Middle frontal gyrus (tissue), 1 donor: ENCODE measurements around the gene ONECUT3.
"Not testable (repeated sequence)": the region's sequence is repeated elsewhere in the genome, so short reads cannot be mapped to it uniquely, and the experiment has no call there.

Experiments
- DNase-seq: peaks from one replicate; pipeline ENCODE4 v3.0.0-alpha.2; 2015; ENCODE audit warnings: low spot score; ENCODE audit errors: extremely low spot score

ONECUT3 gene

DNA sequence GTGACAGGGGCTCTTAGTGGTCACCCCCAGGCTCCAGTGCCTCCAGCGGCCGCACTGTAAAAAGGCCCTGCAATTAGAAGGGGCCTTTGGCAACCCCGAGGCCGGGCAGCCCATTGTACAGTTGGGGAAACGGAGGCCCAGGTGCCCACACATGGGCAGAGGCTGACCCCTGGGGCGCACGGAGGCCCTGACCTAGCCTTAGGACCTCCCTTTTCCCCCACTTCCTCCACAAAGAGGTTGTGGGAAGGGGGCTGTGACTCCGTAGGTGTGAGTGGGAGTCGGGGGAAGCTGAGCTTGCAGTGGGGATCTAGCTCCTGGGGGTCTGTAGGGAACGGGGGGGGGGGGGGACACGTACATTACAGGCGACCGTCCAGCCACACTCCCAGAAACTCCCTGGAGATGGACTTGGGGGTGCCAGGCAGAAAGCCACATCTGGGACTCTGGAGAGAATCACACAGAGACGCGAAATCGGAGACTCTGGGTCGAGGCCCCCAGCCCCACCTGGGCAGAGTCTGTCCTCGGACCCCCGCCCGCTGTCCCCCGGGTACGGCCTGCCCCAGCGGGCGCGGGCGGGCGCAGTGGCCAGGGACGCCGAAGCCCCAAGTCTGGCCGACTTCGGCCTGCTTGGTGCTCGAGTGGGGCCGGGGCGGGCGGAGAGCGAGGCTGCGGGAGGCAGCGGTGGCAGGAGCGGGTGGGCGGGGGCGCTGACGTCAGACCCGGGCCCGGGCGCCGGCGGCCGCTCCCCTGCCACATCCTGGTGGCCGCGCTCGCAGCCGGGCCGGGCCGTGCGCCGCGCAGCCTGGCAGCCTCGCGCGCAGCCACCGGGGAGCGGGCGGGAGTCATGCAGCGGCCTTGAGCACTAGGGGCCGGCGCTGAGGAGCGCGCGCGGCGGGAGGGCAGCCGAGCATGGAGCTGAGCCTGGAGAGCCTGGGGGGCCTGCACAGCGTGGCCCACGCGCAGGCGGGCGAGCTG is at the start of gene ONECUT3:
Gene ONECUT3, plus strand, starts transcription at position 750 of the 972 bp plus-strand sequence. Its CDS starts 157 bp downstream, at position 907.
- no peak for DNase-seq

DNA sequence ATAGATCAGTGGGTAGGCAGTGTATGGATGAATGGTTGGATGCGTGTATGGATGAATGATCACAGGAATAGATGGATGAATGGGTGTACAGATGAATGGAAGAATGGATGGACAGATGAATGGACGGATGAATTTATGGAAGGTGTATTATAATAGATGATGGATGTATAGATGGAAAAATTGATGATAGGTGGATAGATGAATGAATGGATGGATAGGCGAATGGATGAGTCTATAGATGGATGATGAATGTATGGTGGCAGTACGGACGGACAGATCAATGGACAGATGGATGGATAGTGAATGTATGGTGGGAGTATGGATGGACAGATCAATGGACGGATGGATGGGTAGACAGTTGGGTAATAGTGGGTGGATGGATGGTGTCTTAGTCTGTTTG is 49.0 kb upstream of the ONECUT3 start:
- no peak for DNase-seq

DNA sequence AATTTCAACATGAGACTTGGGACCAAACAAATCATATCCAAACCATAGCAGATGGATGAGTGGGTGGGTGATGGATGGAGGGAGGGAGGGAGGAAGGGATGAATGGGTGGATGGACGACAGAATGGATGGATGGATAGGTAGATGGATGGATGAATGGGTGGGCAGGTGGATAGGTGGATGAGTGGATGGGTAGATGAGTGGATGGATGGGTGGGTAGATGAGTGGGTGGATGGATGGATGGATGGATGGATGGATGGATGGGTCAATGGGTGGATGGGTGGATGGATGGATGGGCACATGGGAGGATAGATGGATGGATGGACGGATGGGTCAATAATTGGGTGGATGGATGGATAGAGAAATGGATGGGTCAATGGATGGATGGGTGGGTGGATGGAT is 47.9 kb upstream of the ONECUT3 start:
- DNase-seq, result no peak

DNA sequence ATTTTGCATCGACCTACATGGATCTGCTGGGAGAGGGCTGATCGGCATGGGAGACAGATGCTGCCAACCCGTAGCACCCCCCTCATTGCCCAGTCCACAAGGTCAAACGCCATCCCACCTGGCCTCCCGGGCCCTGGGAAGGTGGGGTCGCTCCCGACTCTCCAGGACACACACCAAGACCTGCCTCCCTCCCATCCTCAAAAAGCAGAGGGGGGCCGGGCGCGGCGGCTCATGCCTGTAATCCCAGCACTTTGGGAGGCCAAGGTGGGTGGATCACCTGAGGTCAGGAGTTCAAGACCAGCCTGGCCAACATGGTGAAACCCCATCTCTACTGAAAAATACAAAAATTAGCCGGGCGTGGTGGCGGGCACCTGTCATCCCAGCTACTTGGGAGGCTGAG is 46.7 kb upstream of the ONECUT3 start:
- DNase-seq, result not testable (repeated sequence)

DNA sequence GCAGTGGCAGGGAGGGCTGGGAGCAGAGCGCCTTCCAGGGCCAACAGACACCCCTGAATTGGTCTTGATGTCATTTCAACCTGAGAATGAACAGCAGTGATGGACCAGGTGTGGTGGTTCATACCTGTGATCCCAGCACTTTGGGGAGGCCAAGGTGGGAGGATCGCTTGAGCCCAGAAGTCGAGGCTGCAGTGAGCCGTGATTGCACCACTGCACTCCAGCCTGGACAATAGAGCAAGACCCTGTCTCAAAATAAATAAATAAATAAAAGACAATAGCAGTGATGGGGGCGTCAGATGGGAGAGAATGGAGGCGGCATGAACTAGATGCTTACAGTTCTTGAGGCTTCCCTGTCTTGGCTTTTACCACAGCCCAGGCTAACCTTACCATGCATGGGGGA is 46.1 kb upstream of the ONECUT3 start:
- no peak for DNase-seq

DNA sequence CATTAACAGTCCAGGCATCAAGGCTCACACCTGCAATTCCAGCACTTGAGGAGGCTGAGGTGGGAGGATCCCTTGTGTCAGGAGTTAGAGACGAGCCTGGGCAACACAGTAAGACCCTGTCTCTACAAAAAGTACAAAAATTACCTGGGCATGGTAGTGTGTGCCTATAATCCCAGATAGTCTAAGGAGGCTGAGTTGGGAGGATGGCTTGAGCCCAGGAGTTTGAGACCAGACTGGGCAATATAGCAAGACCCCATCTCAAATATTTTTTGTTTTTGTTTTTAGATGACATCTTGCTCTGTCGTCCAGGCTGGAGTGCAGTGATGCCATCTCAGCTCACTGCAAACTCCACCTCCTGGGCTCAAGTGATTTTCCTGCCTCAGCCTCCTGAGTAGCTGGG is 40.1 kb upstream of the ONECUT3 start:
- DNase-seq, result no peak

DNA sequence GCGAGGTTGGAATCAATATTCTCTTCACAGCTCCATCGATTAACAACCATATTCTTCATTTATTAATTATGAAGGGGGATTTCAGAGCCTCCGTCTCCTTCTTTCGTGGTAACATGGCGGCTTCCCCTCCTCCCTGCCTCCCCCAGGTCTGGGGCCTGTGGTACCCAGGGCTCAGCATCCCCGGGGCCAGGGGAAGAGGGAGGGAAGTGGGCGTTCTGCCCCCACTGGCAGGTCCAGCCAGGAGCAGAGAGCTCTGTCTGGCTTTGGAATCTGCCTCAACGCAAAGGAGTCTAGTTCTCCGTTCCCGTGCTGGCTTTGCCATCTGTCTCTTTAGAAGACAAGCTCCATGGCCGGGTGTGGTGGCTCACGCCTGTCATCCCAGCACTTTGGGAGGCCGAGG is 37.8 kb upstream of the ONECUT3 start:
- no peak for DNase-seq

DNA sequence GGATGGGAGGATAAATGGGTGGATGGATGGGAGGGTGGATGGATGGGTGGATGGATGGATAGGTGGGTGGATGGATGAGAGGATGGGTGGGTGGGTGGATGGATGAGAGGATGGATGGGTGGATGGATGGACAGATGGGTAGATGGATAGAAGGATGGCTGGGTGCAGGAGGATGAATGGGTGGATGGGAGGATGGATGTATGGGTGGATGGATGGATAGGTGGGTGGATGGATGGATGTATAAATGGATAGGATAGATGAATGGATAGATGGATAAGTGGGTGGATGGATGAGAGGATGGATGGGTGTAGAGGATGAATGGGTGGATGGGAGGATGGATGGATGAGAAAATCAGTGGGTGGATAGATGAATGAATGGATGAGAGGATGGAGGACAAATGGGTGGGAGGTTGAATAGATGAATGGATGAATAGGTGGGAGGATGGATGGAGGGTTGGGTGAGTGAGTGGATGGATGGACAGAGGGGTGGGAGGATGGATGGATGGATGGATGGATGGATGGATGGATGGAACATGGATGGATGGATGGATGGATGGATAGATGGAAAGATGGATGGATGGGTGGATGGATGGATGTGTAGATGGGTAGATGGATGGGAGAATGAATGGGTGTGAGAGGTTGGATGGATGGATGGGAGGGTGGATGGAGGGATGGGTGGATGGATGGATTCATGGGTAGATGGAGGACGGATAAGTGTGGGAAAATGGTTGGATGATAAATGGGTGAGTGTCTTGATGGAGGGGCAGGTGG is 35.9 kb upstream of the ONECUT3 start:
- no peak for DNase-seq

DNA sequence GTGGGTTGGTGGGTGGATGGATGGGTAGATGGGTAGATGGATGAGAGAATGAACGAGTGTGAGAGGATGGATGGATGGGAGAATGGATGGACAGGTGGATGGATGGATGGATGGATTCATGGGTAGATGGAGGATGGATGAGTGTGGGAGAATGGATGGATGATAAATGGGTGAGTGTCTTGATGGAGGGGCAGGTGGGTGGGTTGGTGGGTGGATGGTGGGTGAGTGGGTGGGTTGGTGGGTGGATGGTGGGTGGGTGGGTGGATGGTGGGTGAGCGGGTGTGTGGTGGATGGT is 35.4 kb upstream of the ONECUT3 start:
- DNase-seq, result no peak

DNA sequence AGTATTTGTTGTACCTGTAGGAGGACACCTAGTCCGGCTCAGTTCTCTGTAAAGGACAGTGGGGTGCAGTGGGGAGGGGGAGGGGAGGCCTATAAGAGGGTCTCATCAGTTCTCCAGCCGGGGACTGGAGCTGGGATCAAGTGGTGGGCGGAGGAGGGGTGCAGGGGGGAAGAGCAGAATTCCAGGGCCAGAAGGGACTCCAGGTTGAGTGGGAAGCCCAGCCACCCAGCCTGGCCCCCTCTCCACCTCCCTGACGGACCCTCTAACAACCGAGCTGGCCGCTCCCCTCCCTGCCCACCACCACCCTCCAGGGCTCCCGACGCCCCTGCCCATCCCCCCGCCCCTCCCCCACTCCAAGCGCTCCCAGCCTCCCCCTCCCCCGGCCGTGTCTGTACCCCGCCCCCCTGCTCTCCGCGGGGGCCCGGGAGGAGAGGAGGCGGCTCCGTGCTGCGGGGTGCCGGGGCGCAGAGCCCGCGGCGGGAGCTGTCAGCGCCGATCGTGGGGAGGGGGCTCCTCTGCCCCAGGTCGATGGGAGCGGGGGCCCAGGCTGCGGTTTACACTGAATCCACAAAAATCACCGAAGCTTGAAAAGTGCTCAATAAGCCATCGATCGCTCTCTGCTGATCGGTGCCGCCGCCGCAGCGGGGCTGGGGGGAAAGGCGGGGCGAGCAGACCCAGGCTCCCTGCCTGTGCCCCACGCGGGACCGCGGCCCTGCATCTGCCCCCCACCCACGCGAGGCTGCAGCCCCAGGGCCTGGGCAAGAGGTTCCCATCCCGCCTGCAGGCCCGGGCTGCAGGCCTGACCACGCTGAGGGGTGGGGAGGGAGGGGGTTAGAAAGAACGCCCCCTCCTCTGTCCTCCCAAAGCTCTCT is 34.6 kb upstream of the ONECUT3 start:
- no peak for DNase-seq

DNA sequence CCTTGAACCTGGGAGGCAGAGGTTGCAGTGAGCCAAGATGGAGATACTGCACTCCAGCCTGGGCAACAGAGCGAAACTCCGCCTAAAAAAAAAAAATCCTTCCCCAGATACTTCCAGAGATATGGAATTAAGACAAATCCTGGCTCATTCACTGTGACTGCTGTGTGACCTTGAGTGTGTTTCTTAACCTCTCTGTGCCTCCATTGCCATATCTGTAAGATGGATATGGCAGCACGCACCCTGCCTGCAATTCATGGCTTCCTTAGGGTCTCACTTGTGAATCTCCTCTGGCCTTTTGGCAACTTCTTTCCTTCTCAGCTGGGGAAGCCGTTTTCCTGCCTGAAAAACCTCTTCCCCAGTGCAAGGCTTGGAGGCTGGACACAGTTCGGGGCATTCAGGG is 33.8 kb upstream of the ONECUT3 start:
- no peak for DNase-seq

DNA sequence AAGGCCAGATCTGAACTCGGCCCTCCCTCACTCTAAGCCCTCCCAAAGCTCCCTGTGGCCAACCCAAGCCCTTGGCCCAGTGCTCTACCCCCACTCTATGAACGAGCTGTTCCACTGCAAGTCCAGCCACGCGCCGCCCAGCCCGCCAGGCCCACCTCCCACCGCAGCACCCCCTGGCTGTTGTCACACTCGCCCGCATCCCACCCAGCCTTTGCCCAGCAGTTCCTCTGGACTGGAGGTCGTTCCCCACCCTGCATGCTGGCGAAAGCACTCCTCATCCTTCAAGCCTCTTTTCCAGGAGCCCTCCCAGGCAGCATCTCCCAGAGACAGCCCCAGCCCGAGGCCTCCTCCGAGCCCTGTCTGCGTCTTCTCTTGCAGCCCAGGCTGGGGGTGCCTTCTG is 33.1 kb upstream of the ONECUT3 start:
- no peak for DNase-seq

DNA sequence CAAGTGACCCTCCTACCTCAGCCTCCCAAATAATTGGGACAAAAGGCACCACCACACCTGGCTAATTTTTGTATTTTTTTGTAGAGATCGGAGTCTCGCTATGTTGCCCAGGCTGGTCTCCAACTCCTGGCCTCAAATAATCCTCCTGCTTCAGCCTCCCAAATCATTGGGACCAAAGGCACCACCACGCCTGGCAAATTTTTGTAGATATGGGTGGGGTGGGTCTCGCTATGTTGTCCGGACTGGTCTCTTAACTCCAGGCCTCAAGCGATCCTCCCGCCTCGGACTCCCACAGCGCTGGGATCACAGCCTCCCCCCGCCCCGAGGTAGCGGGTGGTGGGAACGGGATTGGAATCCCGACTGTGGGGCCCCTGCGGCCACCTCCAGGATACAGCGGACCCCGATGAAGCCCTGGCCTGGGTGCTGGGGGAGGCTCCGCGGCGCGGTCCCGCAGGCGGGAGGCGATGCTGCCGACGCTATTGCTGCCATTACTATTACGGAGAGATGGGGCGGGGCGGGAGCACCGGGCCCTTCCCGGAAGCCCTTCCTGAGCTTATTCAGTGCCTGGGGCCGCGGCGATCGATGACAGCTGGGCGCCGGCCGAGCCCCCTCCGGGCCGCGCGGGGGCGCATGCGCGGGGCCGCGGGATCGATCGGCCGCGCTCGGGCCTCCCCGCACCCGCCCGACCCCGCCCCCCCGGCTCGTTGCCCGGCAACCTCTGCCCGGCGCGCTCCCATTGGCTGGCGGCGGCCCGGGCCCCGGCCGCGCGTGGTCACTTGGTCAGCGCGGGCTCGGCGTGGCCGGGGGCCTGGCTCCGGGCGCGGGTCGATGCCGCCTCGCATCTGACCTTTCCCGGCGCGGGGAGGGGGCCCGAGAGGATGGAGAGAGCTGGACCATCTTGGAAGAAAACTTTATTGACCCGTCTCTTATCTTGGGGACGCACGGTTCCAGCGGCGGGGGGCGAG is 27.9 kb upstream of the ONECUT3 start:
- peak; percentile 23 for DNase-seq

DNA sequence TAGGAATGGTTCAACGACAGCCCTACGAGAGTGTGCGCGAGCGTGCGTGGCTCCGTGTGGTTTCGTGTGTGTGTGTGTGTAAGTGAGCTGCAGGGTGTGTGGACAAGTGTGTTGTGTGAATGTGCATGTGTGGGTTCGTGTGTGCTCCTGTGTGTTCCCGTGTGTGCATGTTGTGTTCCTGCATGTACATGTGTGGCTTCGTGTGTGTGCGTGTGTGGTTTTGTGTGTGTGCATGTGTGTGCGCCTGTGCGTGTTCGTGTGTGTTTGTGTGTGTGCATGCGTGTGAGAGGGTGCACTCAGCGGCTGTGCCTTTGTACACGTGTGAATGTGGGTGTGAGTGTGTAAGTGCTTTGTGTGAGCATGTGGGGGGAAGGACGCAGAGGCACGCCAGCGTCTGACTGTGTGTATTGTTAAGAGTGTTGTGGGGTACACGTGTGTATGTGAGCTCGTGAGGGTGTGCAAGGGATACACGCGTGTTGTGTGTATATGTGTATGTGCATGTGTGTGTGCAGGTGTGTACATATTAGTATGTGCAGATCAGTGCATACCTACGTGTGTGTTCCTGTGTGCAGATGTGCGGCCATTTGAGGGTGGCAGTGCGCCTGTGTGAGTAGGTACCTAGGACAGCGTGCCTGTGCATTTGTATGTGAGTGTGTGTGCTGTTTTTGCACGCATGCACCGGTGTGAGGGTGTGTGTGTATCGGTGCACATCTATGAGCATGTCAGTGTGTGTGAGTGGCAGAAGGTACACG is 24.3 kb upstream of the ONECUT3 start:
- DNase-seq, result no peak

DNA sequence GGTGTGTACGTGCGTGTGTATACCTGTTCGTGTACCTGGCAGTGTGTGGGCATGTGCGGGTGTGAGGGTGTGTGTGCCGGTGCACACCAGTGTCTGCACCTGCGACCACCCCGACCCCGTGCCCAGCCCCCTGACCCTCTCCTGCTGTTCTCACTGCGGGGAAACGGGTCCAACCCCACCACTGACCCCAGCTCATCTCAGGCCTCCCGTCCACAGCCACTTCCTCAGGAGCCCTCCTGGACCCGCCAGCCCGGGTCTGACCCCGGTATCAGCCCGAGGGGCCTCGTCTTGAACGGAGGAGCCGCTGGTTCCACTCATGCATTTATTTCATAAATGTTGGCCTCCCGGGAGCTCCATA is 23.8 kb upstream of the ONECUT3 start:
- DNase-seq, result no peak

DNA sequence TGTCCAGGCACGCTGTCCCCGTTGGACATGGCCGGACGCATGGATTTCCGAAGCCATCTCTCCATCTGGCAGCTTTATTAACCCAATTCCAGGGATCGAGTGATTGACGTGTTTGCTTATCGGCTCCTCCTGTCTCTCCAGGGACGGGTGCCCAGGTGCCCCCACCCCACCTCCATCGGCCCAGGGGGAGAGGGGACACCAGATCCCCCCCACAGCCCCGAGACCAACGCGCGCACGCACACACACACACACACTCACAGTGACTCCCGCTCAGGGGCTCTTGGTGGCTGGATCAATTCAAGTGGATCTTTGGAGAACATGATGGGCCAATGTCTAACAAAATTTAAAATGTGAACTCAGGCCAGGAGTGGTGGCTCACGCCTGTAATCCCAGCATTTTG is 23.1 kb upstream of the ONECUT3 start:
- no peak for DNase-seq

DNA sequence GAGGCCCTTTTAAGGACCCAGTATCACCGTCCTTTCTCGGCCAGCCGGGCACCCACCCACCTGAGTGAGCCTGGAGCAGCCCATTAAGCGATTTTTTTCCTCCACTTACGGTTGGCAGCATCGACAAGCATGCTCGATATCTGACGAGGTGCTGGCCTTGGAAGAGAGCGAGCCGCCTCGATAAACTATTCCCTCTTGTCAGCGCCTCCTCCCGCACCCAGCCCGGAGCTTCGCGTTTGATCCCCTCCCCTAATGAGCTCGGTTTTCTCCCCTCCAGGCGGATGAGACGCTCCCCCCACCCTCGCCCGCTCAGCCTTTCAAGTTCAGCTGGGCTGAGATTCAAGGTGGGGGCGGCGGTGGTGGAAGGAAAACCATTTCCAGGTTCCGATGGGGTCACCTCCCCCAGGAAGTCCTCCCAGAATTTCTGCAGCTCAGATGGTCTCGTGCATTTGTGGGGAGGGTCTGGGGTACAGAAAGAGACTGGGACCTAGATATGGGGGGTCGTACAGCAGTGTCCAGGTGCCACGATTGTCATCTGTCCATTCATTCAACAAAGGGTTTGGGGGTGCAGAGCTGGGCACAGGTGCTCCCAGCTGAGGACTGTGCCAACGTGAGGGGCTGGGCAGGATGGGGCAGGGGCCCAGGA is 18.9 kb upstream of the ONECUT3 start:
- no peak for DNase-seq

DNA sequence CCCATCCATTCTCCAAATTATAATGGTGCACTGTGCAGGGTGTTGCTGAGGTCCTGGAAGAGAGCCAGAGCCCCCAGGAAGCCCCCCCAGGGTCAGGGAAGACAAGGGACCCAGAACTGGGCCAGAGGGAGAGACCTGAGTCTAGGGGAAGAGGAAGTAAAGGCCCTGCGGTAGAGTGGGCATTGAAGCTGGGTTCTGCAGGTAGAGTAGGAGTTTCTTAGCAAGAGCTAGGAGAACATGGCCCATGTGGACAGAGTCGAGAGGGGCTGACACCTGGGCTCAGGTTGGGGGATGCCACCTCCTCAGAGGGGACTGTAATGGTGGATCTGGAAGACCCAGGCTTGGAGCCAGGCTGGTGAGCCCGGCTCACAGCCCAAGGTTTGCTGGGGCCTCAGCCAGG is 17.0 kb upstream of the ONECUT3 start:
- DNase-seq, result no peak

DNA sequence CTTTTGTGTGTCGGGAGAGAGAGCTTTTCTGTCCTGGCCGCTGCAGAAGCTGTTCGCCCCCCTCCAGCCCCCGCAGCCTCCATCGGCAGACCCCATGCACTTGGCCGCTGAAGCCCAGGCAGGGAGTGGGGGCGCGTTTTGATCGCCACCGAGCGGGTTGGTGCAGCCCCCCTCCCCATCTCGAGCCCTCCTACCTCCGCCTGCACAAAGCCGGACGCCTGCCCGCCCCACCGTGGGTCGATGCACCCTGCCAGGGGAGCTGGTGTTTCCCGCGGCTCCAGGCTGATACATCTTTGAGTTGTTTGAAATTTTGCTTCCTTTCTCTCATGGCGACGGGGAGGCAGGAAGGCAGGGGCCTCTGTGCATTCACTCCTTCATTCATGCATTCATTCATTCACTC is 16.4 kb upstream of the ONECUT3 start:
- DNase-seq, result no peak
